Measurements from ENCODE around the gene JADE3. TPM values are rescaled to one million over a fixed set of nuclear protein-coding genes. Genes with fewer than 3 reads are reported as not detected.
"Not testable (repeated sequence)": the region's sequence is repeated elsewhere in the genome, so short reads cannot be mapped to it uniquely, and the experiment has no call there.

JADE3 gene
- total and polyA plus RNA-seq, 2 experiments from 2014 or later: 0.84 to 2.5 TPM

DNA sequence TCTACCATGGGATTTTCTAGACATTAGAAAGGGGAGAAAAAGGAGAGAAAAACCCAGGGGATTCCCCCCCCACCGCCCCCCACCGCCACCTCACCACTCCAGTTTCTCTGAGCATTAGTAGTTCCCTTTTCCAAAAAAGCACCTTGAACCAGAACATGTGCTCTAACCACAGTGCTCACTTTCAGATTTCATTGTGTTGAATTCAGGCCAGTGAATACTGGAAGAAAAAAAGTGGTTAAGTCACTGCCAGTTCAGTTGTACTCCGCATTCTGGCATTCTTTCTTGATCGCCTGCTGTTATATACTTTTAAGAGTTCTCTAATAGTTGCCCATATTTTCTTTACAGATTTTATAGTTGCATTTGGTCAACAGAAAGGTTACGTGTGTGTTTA is 40.9 kb downstream of the JADE3 start:
- 76 to 85% methylated on average over 5 of the region's 5 CpGs for WGBS, 2 experiments (ENCODE audit: low coverage in 1 of 2, low lambda C conversion rate in 2 of 2, missing lambda C conversion rate in 2 of 2)
- no peak for DNase-seq
- TF ChIP-seq EZH2 (IDR thresholded peaks at IDR 0.05; ENCODE audit: insufficient read depth, poor library complexity, severe bottlenecking): no peak
- TF ChIP-seq EZH2phosphoT487 (IDR thresholded peaks at IDR 0.05; ENCODE audit: insufficient read depth, low read depth): no peak
- Histone ChIP-seq H3K9me2 (ENCODE audit: insufficient read depth) (no peaks in the 10 kb centered on the region), H3K9me3 (ENCODE audit: low read depth) (no peaks in the 10 kb centered on the region), H3K9ac (no peak overlapping the region), H3K4me2 (ENCODE audit: unreplicated experiment) (no peak overlapping the region), H3F3A (ENCODE audit: insufficient read depth) (no peaks in the 10 kb centered on the region), H2AFZ (no peak overlapping the region), H3K4me1 (ENCODE audit: insufficient read depth) (no peaks in the 10 kb centered on the region), H3K27me3 (replicated peaks; ENCODE audit: insufficient read depth) (no peaks in the 10 kb centered on the region), H4K20me1 (ENCODE audit: insufficient read depth) (no peaks in the 10 kb centered on the region), H3K27ac (no peak overlapping the region), H3K79me2 (ENCODE audit: insufficient read depth) (no peaks in the 10 kb centered on the region), H3K36me3 (ENCODE audit: low read depth) (no peaks in the 10 kb centered on the region), H3K4me3 (no peak overlapping the region)
- in situ Hi-C loops (cut with MboI): no loop called here

DNA sequence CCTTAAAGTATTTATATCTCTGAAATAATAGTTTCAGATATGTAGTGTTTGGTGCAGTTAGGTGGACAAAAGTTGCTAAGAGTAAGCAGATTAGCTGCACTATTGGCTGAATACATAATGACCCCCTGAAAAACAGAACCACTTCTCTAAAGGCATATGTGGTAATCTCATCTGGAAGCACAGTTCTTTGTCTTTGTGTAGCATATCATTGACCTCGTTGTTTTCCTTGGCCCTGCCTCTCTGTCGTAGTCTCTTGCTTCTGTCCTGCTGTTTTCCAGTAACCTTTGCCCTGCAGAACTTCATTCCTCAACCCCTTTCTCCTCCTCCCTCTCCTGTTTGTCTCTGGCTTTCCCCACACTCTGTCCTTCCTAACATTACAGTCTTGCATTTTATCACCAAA is 41.4 kb downstream of the JADE3 start:
- in situ Hi-C loops (cut with MboI): no loop called here
- no peak overlapping the region for H3K4me2 ChIP-seq (ENCODE audit: unreplicated experiment)
- H2AFZ ChIP-seq: no peak overlapping the region
- no peaks in the 10 kb centered on the region for H3K9me3 ChIP-seq (ENCODE audit: low read depth)
- H3K4me3 ChIP-seq: no peak overlapping the region
- no peak overlapping the region for H3K9ac ChIP-seq
- DNase-seq: no peak
- H3K36me3 ChIP-seq (ENCODE audit: low read depth): no peaks in the 10 kb centered on the region
- H3F3A ChIP-seq (ENCODE audit: insufficient read depth): no peaks in the 10 kb centered on the region
- TF ChIP-seq EZH2 (IDR thresholded peaks at IDR 0.05; ENCODE audit: insufficient read depth, poor library complexity, severe bottlenecking) (no peak), EZH2phosphoT487 (IDR thresholded peaks at IDR 0.05; ENCODE audit: insufficient read depth, low read depth) (no peak)
- no peak overlapping the region for H3K27ac ChIP-seq
- H3K9me2 ChIP-seq (ENCODE audit: insufficient read depth): no peaks in the 10 kb centered on the region
- no peaks in the 10 kb centered on the region for H4K20me1 ChIP-seq (ENCODE audit: insufficient read depth)
- no peaks in the 10 kb centered on the region for H3K27me3 ChIP-seq (replicated peaks; ENCODE audit: insufficient read depth)
- 43 to 45% methylated on average over 2 of the region's 2 CpGs for WGBS, 2 experiments (ENCODE audit: low coverage in 1 of 2, low lambda C conversion rate in 2 of 2, missing lambda C conversion rate in 2 of 2)
- no peaks in the 10 kb centered on the region for H3K4me1 ChIP-seq (ENCODE audit: insufficient read depth)
- no peaks in the 10 kb centered on the region for H3K79me2 ChIP-seq (ENCODE audit: insufficient read depth)

DNA sequence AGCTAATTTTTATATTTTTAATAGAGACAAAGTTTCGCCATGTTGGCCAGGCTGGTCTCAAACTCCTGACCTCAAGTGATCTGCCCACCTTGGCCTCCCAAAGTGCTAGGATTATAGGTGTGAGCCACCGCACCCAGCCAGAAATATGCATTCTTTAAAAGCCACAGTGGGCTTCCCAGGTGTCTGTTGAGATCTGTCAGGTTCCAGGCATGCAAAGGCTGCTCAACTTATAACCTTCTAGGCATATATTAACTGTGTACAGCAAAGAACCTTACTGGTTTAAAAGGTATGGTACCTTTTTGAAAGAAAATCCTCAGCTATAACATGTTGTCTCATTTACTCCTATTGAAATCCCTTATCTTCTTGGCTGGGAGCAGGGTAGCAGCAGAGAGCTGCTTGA is 42.5 kb downstream of the JADE3 start:
- Histone ChIP-seq H3K4me1 (ENCODE audit: insufficient read depth) (no peaks in the 10 kb centered on the region), H4K20me1 (ENCODE audit: insufficient read depth) (no peaks in the 10 kb centered on the region), H3K27ac (no peak overlapping the region), H2AFZ (no peak overlapping the region), H3K9ac (no peak overlapping the region), H3K9me3 (ENCODE audit: low read depth) (no peaks in the 10 kb centered on the region), H3K9me2 (ENCODE audit: insufficient read depth) (no peaks in the 10 kb centered on the region), H3K79me2 (ENCODE audit: insufficient read depth) (no peaks in the 10 kb centered on the region), H3F3A (ENCODE audit: insufficient read depth) (no peaks in the 10 kb centered on the region), H3K4me3 (no peak overlapping the region), H3K27me3 (replicated peaks; ENCODE audit: insufficient read depth) (no peaks in the 10 kb centered on the region), H3K36me3 (ENCODE audit: low read depth) (no peaks in the 10 kb centered on the region), H3K4me2 (ENCODE audit: unreplicated experiment) (no peak overlapping the region)
- TF ChIP-seq EZH2phosphoT487 (IDR thresholded peaks at IDR 0.05; ENCODE audit: insufficient read depth, low read depth) (no peak), EZH2 (IDR thresholded peaks at IDR 0.05; ENCODE audit: insufficient read depth, poor library complexity, severe bottlenecking) (no peak)
- in situ Hi-C loops (cut with MboI): no loop called here
- 97 to 100% methylated on average over 2 of the region's 2 CpGs for WGBS, 2 experiments (ENCODE audit: low coverage in 1 of 2, low lambda C conversion rate in 2 of 2, missing lambda C conversion rate in 2 of 2)
- DNase-seq: no peak

DNA sequence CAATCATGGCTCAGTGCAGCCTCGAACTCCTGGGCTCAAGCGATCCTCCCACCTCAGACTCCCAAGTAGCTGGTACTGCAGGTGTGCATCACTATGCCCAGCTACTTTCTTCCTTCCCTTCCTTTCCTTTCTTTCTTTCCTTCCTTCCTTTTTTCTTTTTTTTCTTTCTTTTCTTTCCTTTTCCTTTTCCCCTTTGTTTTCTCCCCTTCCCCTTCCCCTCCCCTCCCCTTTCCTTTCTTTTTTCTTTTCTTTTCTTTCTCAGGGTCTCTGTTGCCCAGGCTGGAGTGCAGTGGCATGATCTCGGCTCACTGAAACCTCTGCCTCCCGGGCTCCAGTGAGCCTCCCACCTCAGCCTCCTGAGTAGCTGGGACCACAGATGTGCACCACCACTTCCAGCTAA is 44.4 kb downstream of the JADE3 start:
- H3K9me2 ChIP-seq (ENCODE audit: insufficient read depth); H3F3A ChIP-seq (ENCODE audit: insufficient read depth); DNase-seq; H3K4me2 ChIP-seq (ENCODE audit: unreplicated experiment); H3K27me3 ChIP-seq (replicated peaks; ENCODE audit: insufficient read depth); H2AFZ ChIP-seq; H4K20me1 ChIP-seq (ENCODE audit: insufficient read depth); H3K4me3 ChIP-seq; H3K9ac ChIP-seq; in situ Hi-C loops (cut with MboI); H3K4me1 ChIP-seq (ENCODE audit: insufficient read depth); H3K9me3 ChIP-seq (ENCODE audit: low read depth); H3K27ac ChIP-seq; H3K79me2 ChIP-seq (ENCODE audit: insufficient read depth); H3K36me3 ChIP-seq (ENCODE audit: low read depth): not testable (repeated sequence)
- whole genome bisulfite sequencing, 2 experiments (ENCODE audit: low coverage in 1 of 2, low lambda C conversion rate in 2 of 2, missing lambda C conversion rate in 2 of 2): 95 to 100% methylated on average over 2 to 4 of the region's 4 CpGs

DNA sequence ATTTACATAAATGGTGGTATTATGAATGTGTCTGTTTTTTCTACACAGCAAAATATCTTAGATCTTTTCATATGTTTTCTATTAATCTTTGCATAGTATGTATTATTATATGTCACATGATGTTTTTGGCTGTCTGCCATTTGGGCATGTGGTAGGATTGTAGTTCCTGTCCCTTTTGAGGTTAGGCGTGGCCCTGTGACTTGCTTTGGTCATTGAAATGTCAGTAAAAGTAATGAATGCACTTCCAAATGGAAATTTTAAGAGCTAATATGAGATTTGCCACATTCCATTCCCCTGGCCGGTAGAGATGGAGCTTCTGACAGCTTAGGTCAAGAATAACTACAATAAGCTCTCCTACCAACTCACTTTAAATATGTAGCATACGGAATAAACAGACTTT is 45.1 kb downstream of the JADE3 start:
- no peak overlapping the region for H3K27ac ChIP-seq
- no peaks in the 10 kb centered on the region for H3K9me2 ChIP-seq (ENCODE audit: insufficient read depth)
- 73 to 80% methylated on average over 3 of the region's 3 CpGs for WGBS, 2 experiments (ENCODE audit: low coverage in 1 of 2, low lambda C conversion rate in 2 of 2, missing lambda C conversion rate in 2 of 2)
- H3K4me2 ChIP-seq (ENCODE audit: unreplicated experiment): no peak overlapping the region
- no peaks in the 10 kb centered on the region for H3K79me2 ChIP-seq (ENCODE audit: insufficient read depth)
- TF ChIP-seq EZH2 (IDR thresholded peaks at IDR 0.05; ENCODE audit: insufficient read depth, poor library complexity, severe bottlenecking) (no peak), EZH2phosphoT487 (IDR thresholded peaks at IDR 0.05; ENCODE audit: insufficient read depth, low read depth) (no peak)
- DNase-seq: no peak
- H3K27me3 ChIP-seq (replicated peaks; ENCODE audit: insufficient read depth): no peaks in the 10 kb centered on the region
- no peaks in the 10 kb centered on the region for H3F3A ChIP-seq (ENCODE audit: insufficient read depth)
- H4K20me1 ChIP-seq (ENCODE audit: insufficient read depth): no peaks in the 10 kb centered on the region
- H2AFZ ChIP-seq: no peak overlapping the region
- in situ Hi-C loops (cut with MboI): no loop called here
- no peaks in the 10 kb centered on the region for H3K36me3 ChIP-seq (ENCODE audit: low read depth)
- no peak overlapping the region for H3K9ac ChIP-seq
- H3K9me3 ChIP-seq (ENCODE audit: low read depth): no peaks in the 10 kb centered on the region
- H3K4me1 ChIP-seq (ENCODE audit: insufficient read depth): no peaks in the 10 kb centered on the region
- H3K4me3 ChIP-seq: no peak overlapping the region

All from GM23248 (cell line).